Parathyroid adenoma (tissue), 2 donors: ENCODE results near the gene TMPRSS12.
"Not testable (repeated sequence)": the region's sequence is repeated elsewhere in the genome, so short reads cannot be mapped to it uniquely, and the experiment has no call there.

Experiments
- H2AFZ ChIP-seq: fragments of 300-600 bp; sonication (generic); one replicate; pipeline ENCODE4 v1.7.0; 2017; ENCODE audit warnings: antibody characterized with exemption, mild to moderate bottlenecking
- H3K27ac ChIP-seq: fragments of 300-600 bp; sonication (generic); one replicate; pipeline ENCODE4 v1.7.0; 2017
- H3K27me3 ChIP-seq: fragments of 300-600 bp; sonication (generic); one replicate; pipeline ENCODE4 v1.7.0; 2017; ENCODE audit warnings: low read length; ENCODE audit not compliant: control insufficient read depth, insufficient read depth
- H3K36me3 ChIP-seq: fragments of 300-600 bp; sonication (generic); one replicate; pipeline ENCODE4 v1.7.0; 2017; ENCODE audit warnings: low read length; ENCODE audit not compliant: control insufficient read depth, insufficient read depth
- H3K4me1 ChIP-seq: fragments of 300-600 bp; sonication (generic); one replicate; pipeline ENCODE4 v1.7.0; 2017; ENCODE audit warnings: control low read depth
- H3K4me2 ChIP-seq: fragments of 300-600 bp; sonication (generic); one replicate; pipeline ENCODE4 v1.7.0; 2017; ENCODE audit warnings: low read length
- H3K4me3 ChIP-seq: fragments of 300-600 bp; sonication (generic); one replicate; pipeline ENCODE4 v1.7.0; 2017; ENCODE audit warnings: low read depth, low read length
- H3K79me2 ChIP-seq: fragments of 300-600 bp; sonication (generic); one replicate; pipeline ENCODE4 v1.7.0; 2017; ENCODE audit warnings: control low read depth
- H3K9ac ChIP-seq: fragments of 300-600 bp; sonication (generic); one replicate; pipeline ENCODE4 v1.7.0; 2017; ENCODE audit warnings: mild to moderate bottlenecking
- H3K9me3 ChIP-seq: fragments of 300-600 bp; sonication (generic); one replicate; pipeline ENCODE4 v1.7.0; 2017; ENCODE audit warnings: low read length; ENCODE audit not compliant: control insufficient read depth
- TF ChIP-seq, protein P1 (sequence below): fragments of 300-600 bp; sonication (generic); IDR thresholded peaks from one replicate; pipeline ENCODE4 v1.7.0; 2017; ENCODE audit warnings: antibody characterized with exemption, mild to moderate bottlenecking
- donor health status: primary hyperparathyroidism.

TMPRSS12 gene

DNA sequence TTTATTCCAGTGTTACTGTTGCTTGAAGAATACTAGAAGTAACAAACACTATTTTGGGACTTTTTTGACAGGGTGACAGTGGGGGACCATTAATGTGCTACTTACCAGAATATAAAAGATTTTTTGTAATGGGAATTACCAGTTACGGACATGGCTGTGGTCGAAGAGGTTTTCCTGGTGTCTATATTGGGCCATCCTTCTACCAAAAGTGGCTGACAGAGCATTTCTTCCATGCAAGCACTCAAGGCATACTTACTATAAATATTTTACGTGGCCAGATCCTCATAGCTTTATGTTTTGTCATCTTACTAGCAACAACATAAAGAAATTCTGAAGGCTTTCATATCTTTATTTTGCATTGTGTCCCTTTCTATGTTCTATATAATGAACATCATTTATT, 44.5 kb downstream of the TMPRSS12 start:
- H3K4me1 ChIP-seq = no peaks in the 10 kb centered on the region
- TF ChIP-seq, protein P1, sequence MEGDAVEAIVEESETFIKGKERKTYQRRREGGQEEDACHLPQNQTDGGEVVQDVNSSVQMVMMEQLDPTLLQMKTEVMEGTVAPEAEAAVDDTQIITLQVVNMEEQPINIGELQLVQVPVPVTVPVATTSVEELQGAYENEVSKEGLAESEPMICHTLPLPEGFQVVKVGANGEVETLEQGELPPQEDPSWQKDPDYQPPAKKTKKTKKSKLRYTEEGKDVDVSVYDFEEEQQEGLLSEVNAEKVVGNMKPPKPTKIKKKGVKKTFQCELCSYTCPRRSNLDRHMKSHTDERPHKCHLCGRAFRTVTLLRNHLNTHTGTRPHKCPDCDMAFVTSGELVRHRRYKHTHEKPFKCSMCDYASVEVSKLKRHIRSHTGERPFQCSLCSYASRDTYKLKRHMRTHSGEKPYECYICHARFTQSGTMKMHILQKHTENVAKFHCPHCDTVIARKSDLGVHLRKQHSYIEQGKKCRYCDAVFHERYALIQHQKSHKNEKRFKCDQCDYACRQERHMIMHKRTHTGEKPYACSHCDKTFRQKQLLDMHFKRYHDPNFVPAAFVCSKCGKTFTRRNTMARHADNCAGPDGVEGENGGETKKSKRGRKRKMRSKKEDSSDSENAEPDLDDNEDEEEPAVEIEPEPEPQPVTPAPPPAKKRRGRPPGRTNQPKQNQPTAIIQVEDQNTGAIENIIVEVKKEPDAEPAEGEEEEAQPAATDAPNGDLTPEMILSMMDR = no peak
- H3K79me2 ChIP-seq = no peaks in the 10 kb centered on the region
- H3K4me2 ChIP-seq = no peak overlapping the region
- no peak overlapping the region for H3K9ac ChIP-seq
- H2AFZ ChIP-seq = no peak overlapping the region
- no peaks in the 10 kb centered on the region for H3K9me3 ChIP-seq
- H3K4me3 ChIP-seq = no peak overlapping the region
- H3K27me3 ChIP-seq = no peaks in the 10 kb centered on the region
- H3K36me3 ChIP-seq = no peaks in the 10 kb centered on the region
- H3K27ac ChIP-seq = no peak overlapping the region

GRCh38 chr12:50888666-50889065, 45.9 kb downstream of the TMPRSS12 start:
- no peaks in the 10 kb centered on the region for H3K9me3 ChIP-seq
- no peak overlapping the region for H3K27ac ChIP-seq
- H3K79me2 ChIP-seq = no peaks in the 10 kb centered on the region
- H3K4me1 ChIP-seq = no peaks in the 10 kb centered on the region
- H3K36me3 ChIP-seq = no peaks in the 10 kb centered on the region
- TF ChIP-seq, protein P1 = no peak
- no peak overlapping the region for H2AFZ ChIP-seq
- no peak overlapping the region for H3K4me2 ChIP-seq
- H3K4me3 ChIP-seq = no peak overlapping the region
- no peaks in the 10 kb centered on the region for H3K27me3 ChIP-seq
- no peak overlapping the region for H3K9ac ChIP-seq

- H3K4me3 ChIP-seq = no peak overlapping the region
Measured at GRCh38 chr12:50894241-50894640, 51.5 kb downstream of the TMPRSS12 start.

GRCh38 chr12:50901685-50902113, 59.0 kb downstream of the TMPRSS12 start:
- peak overlapping the region; percentile 27 for H3K4me3 ChIP-seq
- peak overlapping the region; percentile 71 for H2AFZ ChIP-seq
- H3K4me1 ChIP-seq = no peaks in the 10 kb centered on the region
- no peaks in the 10 kb centered on the region for H3K79me2 ChIP-seq
- H3K4me2 ChIP-seq = peak overlapping the region; percentile 49
- H3K9ac ChIP-seq = no peak overlapping the region
- H3K36me3 ChIP-seq = no peaks in the 10 kb centered on the region
- no peak overlapping the region for H3K27ac ChIP-seq
- TF ChIP-seq, protein P1 = no peak
- H3K27me3 ChIP-seq = no peaks in the 10 kb centered on the region
- no peaks in the 10 kb centered on the region for H3K9me3 ChIP-seq

More at GRCh38 chr12:50894241-50894640, 51.5 kb downstream of the TMPRSS12 start:
- no peak overlapping the region for H3K4me2 ChIP-seq
- no peaks in the 10 kb centered on the region for H3K27me3 ChIP-seq
- no peaks in the 10 kb centered on the region for H3K9me3 ChIP-seq
- H3K9ac ChIP-seq = no peak overlapping the region
- no peak overlapping the region for H2AFZ ChIP-seq
- TF ChIP-seq, protein P1 = no peak
- H3K79me2 ChIP-seq = no peaks in the 10 kb centered on the region
- no peaks in the 10 kb centered on the region for H3K36me3 ChIP-seq
- H3K27ac ChIP-seq = no peak overlapping the region
- no peaks in the 10 kb centered on the region for H3K4me1 ChIP-seq

GRCh38 chr12:50908479-50908878, 65.8 kb downstream of the TMPRSS12 start:
- H3K79me2 ChIP-seq, H3K9ac ChIP-seq, H3K27ac ChIP-seq, H3K9me3 ChIP-seq, H3K36me3 ChIP-seq, H3K4me2 ChIP-seq, H3K4me1 ChIP-seq, H3K4me3 ChIP-seq, H3K27me3 ChIP-seq, H2AFZ ChIP-seq: not testable (repeated sequence)

DNA sequence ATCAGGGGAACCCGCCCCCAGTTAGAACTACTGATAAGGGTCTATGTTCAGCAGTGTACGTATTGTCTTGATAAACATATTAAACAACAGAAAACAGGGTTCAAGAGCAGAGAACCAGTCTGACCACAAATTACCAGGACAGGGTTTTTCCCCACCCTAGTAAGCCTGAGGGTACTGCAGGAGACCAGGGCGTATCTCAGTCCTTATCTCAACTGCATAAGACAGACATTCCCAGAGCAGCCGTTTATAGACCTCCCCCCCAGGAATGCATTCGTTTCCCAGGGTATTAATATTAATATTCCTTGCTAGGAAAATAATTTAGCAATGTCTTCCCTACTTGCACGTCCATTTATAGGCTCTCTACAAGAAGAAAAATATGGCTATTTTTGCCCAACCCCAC, 69.6 kb downstream of the TMPRSS12 start:
- not testable (repeated sequence) for H3K36me3 ChIP-seq, H3K9me3 ChIP-seq, H3K4me1 ChIP-seq, H3K4me2 ChIP-seq, H3K79me2 ChIP-seq, H3K9ac ChIP-seq, H3K27ac ChIP-seq, H3K4me3 ChIP-seq, H2AFZ ChIP-seq, H3K27me3 ChIP-seq
